K562 (cell line): ENCODE results near the gene PDIA5. TPM values are rescaled to one million over a fixed set of nuclear protein-coding genes. Genes with fewer than 3 reads are reported as not detected.

ENCODE experiments used
- ATAC-seq: fragments of 200-7000 bp; cut with Tn5 transposase; 3 replicates; pipeline ENCODE4 v1.9.1; 2020; ENCODE audit warnings: moderate library complexity
- BruUV-seq: library from RNA; stranded (reverse); fragments of 400-500 nt; replicated peaks from 2 replicates; lab custom pipeline; 2021; lab: Mats Ljungman, UMichigan
- CTCF ChIA-PET: fragments of 300-600 bp; formaldehyde crosslinking; extraction: SDS; loops from one replicate; lab custom pipeline; 2021; ENCODE audit warnings: low intra/inter-chr PET ratio; lab: Yijun Ruan, JAX
- POLR2A ChIA-PET: fragments of 300-600, 350-650 bp; sonication (Branson Sonifier 250); formaldehyde crosslinking; extraction: SDS; loops from one replicate; lab custom pipeline; 2021; ENCODE audit warnings: antibody characterized with exemption, inconsistent platforms; lab: Yijun Ruan, JAX
- DNase-seq, 4 experiments: peaks; one replicate each; pipeline versions ENCODE4 v3.0.0 to v3.0.0-alpha.2; 2011 to 2018; ENCODE audit warnings: low spot score in 3 of 4, mixed read lengths in 3 of 4; ENCODE audit errors: extremely low read depth in 1 of 4
- FAIRE-seq: peaks from 2 replicates; lab custom pipeline; 2011; peaks lifted over from hg19 to GRCh38; lab: Jason Lieb, UNC
- H2AFZ ChIP-seq: 2 replicates; pipeline ENCODE4 v1.6.0; 2011; ENCODE audit warnings: low read depth, low read length, control low read depth, inconsistent platforms
- H3K27ac ChIP-seq: fragments of 200-600 bp; 3 replicates; pipeline ENCODE4 v1.8.0; 2011; ENCODE audit warnings: low read depth, mild to moderate bottlenecking, control low read depth, inconsistent platforms, low read length, moderate library complexity, mixed read lengths; ENCODE audit errors: extremely low read depth
- H3K27me3 ChIP-seq, 2 experiments: fragments of 300-600 bp in 1 of 2; 2 replicates in 1 of 2; 3 replicates in 1 of 2; pipeline versions ENCODE4 v1.6.0 to v1.8.0; 2011; ENCODE audit warnings: inconsistent platforms in 2 of 2, low read length in 2 of 2, mild to moderate bottlenecking in 1 of 2, mixed read lengths in 1 of 2, moderate library complexity in 1 of 2; ENCODE audit not compliant: control insufficient read depth in 2 of 2, insufficient read depth in 2 of 2
- H3K36me3 ChIP-seq: fragments of 300-600 bp; 3 replicates; pipeline ENCODE4 v1.8.0; 2011; ENCODE audit warnings: mild to moderate bottlenecking, low read length, inconsistent platforms; ENCODE audit not compliant: control insufficient read depth, insufficient read depth
- H3K4me1 ChIP-seq, 2 experiments: fragments of 200-600 bp in 1 of 2; replicated peaks in 1 of 2; 2 replicates in 1 of 2; 3 replicates in 1 of 2; pipeline versions ENCODE4 v1.5.1 to v1.8.0; 2011; ENCODE audit warnings: inconsistent platforms in 2 of 2, low read length in 2 of 2, mild to moderate bottlenecking in 1 of 2, mixed read lengths in 1 of 2, moderate library complexity in 1 of 2; ENCODE audit not compliant: control insufficient read depth in 2 of 2, insufficient read depth in 2 of 2
- H3K4me2 ChIP-seq: 2 replicates; pipeline ENCODE4 v1.6.1; 2011; ENCODE audit warnings: low read length, control low read depth, inconsistent platforms, mixed read lengths; ENCODE audit not compliant: insufficient read depth
- H3K4me3 ChIP-seq: fragments of 200-600 bp; sonication (generic), shearing (Covaris generic); 2 replicates; pipeline ENCODE4 v1.5.1; 2016; ENCODE audit warnings: control low read depth, inconsistent platforms
- H3K79me2 ChIP-seq: fragments of 200-600 bp; 3 replicates; pipeline ENCODE4 v1.8.0; 2011; ENCODE audit warnings: low read length, inconsistent platforms; ENCODE audit not compliant: control insufficient read depth, insufficient read depth
- H3K9ac ChIP-seq, 2 experiments: 2 replicates each; pipeline versions ENCODE4 v1.6.0 to v1.6.1; 2011; ENCODE audit warnings: low read depth in 2 of 2, low read length in 2 of 2, control low read depth in 1 of 2, inconsistent platforms in 1 of 2, mild to moderate bottlenecking in 1 of 2, mixed read lengths in 1 of 2; ENCODE audit not compliant: insufficient read depth in 1 of 2
- H3K9me1 ChIP-seq: one replicate; pipeline ENCODE4 v1.6.0; 2011; ENCODE audit warnings: inconsistent platforms, mild to moderate bottlenecking, low read length, moderate library complexity; ENCODE audit not compliant: control insufficient read depth, insufficient read depth
- H3K9me3 ChIP-seq: replicated peaks from 2 replicates; pipeline ENCODE4 v1.5.1; 2011; ENCODE audit warnings: low read depth, low read length, inconsistent platforms; ENCODE audit not compliant: control insufficient read depth, insufficient read depth
- H4K20me1 ChIP-seq: replicated peaks from 2 replicates; pipeline ENCODE4 v1.6.1; 2011; ENCODE audit warnings: low read length, inconsistent platforms, mixed read lengths; ENCODE audit not compliant: control insufficient read depth, insufficient read depth
- CAMTA2 ChIP-seq: fragments of 250-450 bp; sonication (Bioruptor Pico); conservative IDR thresholded peaks from 2 replicates; pipeline ENCODE4 v1.5.1; 2022
- CC2D1A ChIP-seq: fragments of 450-650 bp; IDR thresholded peaks from 2 replicates; pipeline ENCODE4 v1.6.1; 2017; ENCODE audit warnings: mild to moderate bottlenecking
- CCAR2 ChIP-seq: fragments of 200-400 bp; formaldehyde crosslinking; IDR thresholded peaks from 2 replicates; pipeline ENCODE4 v1.6.1; 2017; ENCODE audit warnings: mild to moderate bottlenecking, low read depth, low read length
- ESRRB ChIP-seq: fragments of 250-450 bp; sonication (Bioruptor Pico); IDR thresholded peaks from 2 replicates; pipeline ENCODE4 v1.5.0; 2020; ENCODE audit warnings: mild to moderate bottlenecking, moderate library complexity, borderline replicate concordance
- FOXJ2 ChIP-seq: fragments of 200-800 bp; sonication (Bioruptor generic); IDR thresholded peaks from 2 replicates; pipeline ENCODE4 v1.6.1; 2016; ENCODE audit warnings: missing genetic modification characterization, missing compliant biosample characterization
- FOXK1 ChIP-seq: sonication (generic); formaldehyde crosslinking; IDR thresholded peaks from 2 replicates; pipeline ENCODE4 v1.8.0; 2022; ENCODE audit warnings: missing genetic modification reagents, mild to moderate bottlenecking, borderline replicate concordance
- HSF4 ChIP-seq: fragments of 250-450 bp; sonication (Bioruptor Pico); IDR thresholded peaks from 2 replicates; pipeline ENCODE4 v2.1.2; 2022; ENCODE audit warnings: mild to moderate bottlenecking, moderate library complexity, borderline replicate concordance
- ILF3 ChIP-seq: fragments of 450-650 bp; IDR thresholded peaks from 2 replicates; pipeline ENCODE4 v1.6.1; 2018; ENCODE audit warnings: antibody characterized with exemption, mild to moderate bottlenecking, moderate library complexity, borderline replicate concordance
- MTF1 ChIP-seq: fragments of 250-450 bp; sonication (Bioruptor Pico); IDR thresholded peaks from 2 replicates; pipeline ENCODE4 v1.9.0; 2021; ENCODE audit warnings: moderate library complexity, mild to moderate bottlenecking, inconsistent platforms, borderline replicate concordance
- MYNN ChIP-seq, 2 experiments: sonication (generic); formaldehyde crosslinking in 1 of 2; IDR thresholded peaks; 2 replicates each; pipeline versions ENCODE4 v1.5.0 to v1.6.1; 2016 to 2020; ENCODE audit warnings: antibody characterized with exemption in 1 of 2, missing genetic modification reagents in 1 of 2
- NFXL1 ChIP-seq: fragments of 450-650 bp; formaldehyde crosslinking; IDR thresholded peaks from 2 replicates; pipeline ENCODE4 v1.4.0; 2021; ENCODE audit warnings: mild to moderate bottlenecking
- NRF1 ChIP-seq, 2 experiments: fragments of 450-650 bp; IDR thresholded peaks in 1 of 2; conservative IDR thresholded peaks in 1 of 2; 2 replicates each; pipeline ENCODE4 v1.6.1; 2014; ENCODE audit warnings: mild to moderate bottlenecking in 2 of 2
- PCBP1 ChIP-seq: fragments of 200-400 bp; formaldehyde crosslinking; IDR thresholded peaks from 2 replicates; pipeline ENCODE4 v1.6.1; 2018; ENCODE audit warnings: mild to moderate bottlenecking, low read depth, low read length; ENCODE audit not compliant: poor library complexity, severe bottlenecking
- PTBP1 ChIP-seq: fragments of 200-400 bp; formaldehyde crosslinking; IDR thresholded peaks from 2 replicates; pipeline ENCODE4 v1.6.1; 2017; ENCODE audit warnings: low read depth, low read length
- RBM15 ChIP-seq: fragments of 200-400 bp; formaldehyde crosslinking; IDR thresholded peaks from 2 replicates; pipeline ENCODE4 v1.6.1; 2018; ENCODE audit warnings: mild to moderate bottlenecking, low read length, moderate library complexity; ENCODE audit not compliant: insufficient read depth
- SMARCA4 ChIP-seq: fragments of 450-650 bp; IDR thresholded peaks from 2 replicates; pipeline ENCODE4 v1.6.1; 2016
- SPI1 ChIP-seq: IDR thresholded peaks from 2 replicates; pipeline ENCODE4 v1.6.1; 2011; ENCODE audit warnings: low read depth, low read length, control low read depth, borderline replicate concordance
- ZBTB7A ChIP-seq: IDR thresholded peaks from 2 replicates; pipeline ENCODE4 v1.6.1; 2011; ENCODE audit warnings: low read depth, mild to moderate bottlenecking, low read length, moderate library complexity, borderline replicate concordance; ENCODE audit not compliant: control insufficient read depth
- ZNF165 ChIP-seq: fragments of 250-450 bp; sonication (Bioruptor Pico); IDR thresholded peaks from 2 replicates; pipeline ENCODE4 v1.4.0; 2020; ENCODE audit warnings: borderline replicate concordance
- WGBS: fragments of 100-300 bp; shearing (Covaris generic); methylation state at CpG from one replicate; pipeline ENCODE4 v1.1.6; 2016; ENCODE audit warnings: low coverage, mixed read lengths; ENCODE audit not compliant: insufficient coverage; ENCODE audit errors: missing lambda C conversion rate; 5-methylcytosine and 5-hydroxymethylcytosine counted together
- in situ Hi-C: fragments of 300-500 bp; cut with MboI; formaldehyde crosslinking; loops from 4 replicates; pipeline ENCODE4 v1.15.0; 2018; ENCODE audit warnings: inconsistent platforms, mixed read lengths
- intact Hi-C: fragments of 100-400 bp; cut with micrococcal nuclease; formaldehyde crosslinking; loops from 2 replicates; pipeline ENCODE4 v1.14.2; 2022
- polyA plus RNA-seq, 8 experiments: library from polyadenylated mRNA; depleted of rRNA in 4 of 8; stranded (reverse) in 5 of 8; unstranded in 3 of 8; fragments of >200 nt; fragmentation: Nextera tagmentation in 2 of 8; fragmentation: Illumina TruSeq in 1 of 8; extraction: Ambion mirVana in 2 of 8; extraction: Trizol in 1 of 8; gene quantifications; 2 replicates each; pipeline versions ENCODE4 v1.2.1 to v1.2.3, GENCODE V29; 2011 to 2014; ENCODE audit warnings: inconsistent platforms in 1 of 8, missing spikeins in 1 of 8
- total RNA-seq, 7 experiments: library from RNA; depleted of rRNA in 6 of 7; stranded (reverse); fragments of >200 nt in 6 of 7; fragmentation: Illumina TruSeq in 2 of 7; extraction: Trizol in 2 of 7; gene quantifications; 2 replicates each; pipeline versions ENCODE4 v1.2.1 to v1.2.3, GENCODE V29; 2011 to 2021; ENCODE audit warnings: low replicate concordance in 1 of 7

Gene PDIA5
- total and polyA plus RNA-seq, 9 of the 15 experiments (the other 6 are each of a cell fraction or from before 2014, with no cell fraction given): 3.4 to 31.8 (median 19.6) TPM

DNA sequence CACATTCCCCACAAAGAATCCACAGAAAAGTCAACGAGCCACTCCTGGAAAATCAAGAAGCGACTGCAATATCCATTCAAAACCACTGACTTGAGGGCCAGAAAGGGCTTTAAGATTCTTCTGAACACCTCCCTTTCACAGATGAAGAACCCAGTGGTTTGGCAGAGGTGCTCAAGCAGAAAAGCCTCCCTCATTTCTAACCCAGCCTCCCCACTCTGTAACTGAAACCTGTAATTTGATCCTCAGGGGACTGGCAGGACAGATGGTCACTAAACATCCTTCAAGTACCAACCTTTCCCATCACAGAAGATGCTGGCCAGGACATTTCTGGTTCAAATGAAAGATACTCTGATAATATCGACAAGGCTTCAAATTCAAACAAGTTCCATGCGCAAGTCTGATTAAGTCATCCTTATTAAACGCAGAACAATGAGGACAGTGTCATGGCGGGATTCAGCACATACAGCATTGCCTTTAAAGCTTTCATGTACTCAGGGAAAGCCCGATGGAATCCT, 44.8 kb upstream of the PDIA5 start:
- no peaks in the 10 kb centered on the region for H3K9me3 ChIP-seq
- no peak for DNase-seq
- H3K27ac ChIP-seq: no peak overlapping the region
- H3K9ac ChIP-seq: no peak overlapping the region
- intact Hi-C loops (loop anchor here (10.0 kb wide), 2 partner anchors 267 to 457 kb away; partner anchors contain the start of genes DTX3L and PARP9), in situ Hi-C loops (no loop called here)
- ChIA-PET POLR2A (no interaction called here), CTCF (no interaction called here)
- no peak for ATAC-seq
- BruUV-seq: no TSS peak
- no peak overlapping the region for H2AFZ ChIP-seq
- H3K27me3 ChIP-seq: peaks cover 13 to 41% of the 10 kb centered on the region in 2 experiments
- H3K4me1 ChIP-seq: peaks cover 0 to 6% of the 10 kb centered on the region in 2 experiments; a peak in 1 of 5 replicates
- WGBS: 0% methylated on average over 6 of the region's 7 CpGs
- H4K20me1 ChIP-seq: no peaks in the 10 kb centered on the region
- H3K36me3 ChIP-seq: no peaks in the 10 kb centered on the region
- no peaks in the 10 kb centered on the region for H3K9me1 ChIP-seq
- no peaks in the 10 kb centered on the region for H3K79me2 ChIP-seq
- FAIRE-seq: no peak
- TF ChIP-seq ZBTB7A (no peak), PTBP1 (no peak), ZNF165 (CRISPR knock-in tag) (no peak), FOXK1 (no peak)
- no peak overlapping the region for H3K4me2 ChIP-seq
- H3K4me3 ChIP-seq: no peak overlapping the region

GRCh38 chr3:123024056-123024455, 42.8 kb upstream of the PDIA5 start:
- H3K4me1 ChIP-seq: peaks cover 5 to 20% of the 10 kb centered on the region in 2 experiments; a peak in 4 of 5 replicates
- no peaks in the 10 kb centered on the region for H3K9me3 ChIP-seq
- FAIRE-seq (no peak), ATAC-seq (no peak), DNase-seq (no peak)
- H3K27ac ChIP-seq: no peak overlapping the region
- BruUV-seq: no TSS peak
- WGBS: 0% methylated on average over 1 of the region's 1 CpG
- H3K79me2 ChIP-seq: no peaks in the 10 kb centered on the region
- ChIA-PET POLR2A (interaction anchor here (1.5 kb wide), 1 partner anchor 10 kb away, joined by 4 read pairs; no protein-coding TSS in a partner anchor), CTCF (no interaction called here)
- no peaks in the 10 kb centered on the region for H3K36me3 ChIP-seq
- intact Hi-C loops (loop anchor here (10.0 kb wide), 2 partner anchors 269 to 459 kb away; partner anchors contain the start of genes DTX3L and PARP9), in situ Hi-C loops (no loop called here)
- no peaks in the 10 kb centered on the region for H4K20me1 ChIP-seq
- H3K4me2 ChIP-seq: no peak overlapping the region
- no peak overlapping the region for H3K9ac ChIP-seq
- H3K9me1 ChIP-seq: no peaks in the 10 kb centered on the region
- H3K27me3 ChIP-seq: peaks cover 17 to 54% of the 10 kb centered on the region in 2 experiments
- no peak overlapping the region for H2AFZ ChIP-seq
- no peak overlapping the region for H3K4me3 ChIP-seq
- TF ChIP-seq CCAR2 (no peak), FOXJ2 (no peak), ESRRB (CRISPR knock-in tag) (no peak), PCBP1 (no peak), HSF4 (CRISPR knock-in tag) (no peak), NFXL1 (CRISPR knock-in tag) (no peak), MYNN (IDR thresholded peaks at IDR 0.05) (no peak), MYNN (CRISPR knock-in tag; IDR thresholded peaks at IDR 0.05) (no peak), NRF1 (conservative IDR thresholded peaks at IDR 0.05 in 1 of 2, IDR thresholded peaks at IDR 0.05 in 1 of 2) (no peak), SMARCA4 (no peak), CAMTA2 (CRISPR knock-in tag) (no peak), SPI1 (no peak), RBM15 (no peak), MTF1 (CRISPR knock-in tag) (no peak), CC2D1A (no peak), ILF3 (no peak)
